ENCODE results near the gene PCBP3.

GRCh38 chr21:45980697-45981096, 337.2 kb downstream of the PCBP3 start:
- TF ChIP-seq, protein P1, sequence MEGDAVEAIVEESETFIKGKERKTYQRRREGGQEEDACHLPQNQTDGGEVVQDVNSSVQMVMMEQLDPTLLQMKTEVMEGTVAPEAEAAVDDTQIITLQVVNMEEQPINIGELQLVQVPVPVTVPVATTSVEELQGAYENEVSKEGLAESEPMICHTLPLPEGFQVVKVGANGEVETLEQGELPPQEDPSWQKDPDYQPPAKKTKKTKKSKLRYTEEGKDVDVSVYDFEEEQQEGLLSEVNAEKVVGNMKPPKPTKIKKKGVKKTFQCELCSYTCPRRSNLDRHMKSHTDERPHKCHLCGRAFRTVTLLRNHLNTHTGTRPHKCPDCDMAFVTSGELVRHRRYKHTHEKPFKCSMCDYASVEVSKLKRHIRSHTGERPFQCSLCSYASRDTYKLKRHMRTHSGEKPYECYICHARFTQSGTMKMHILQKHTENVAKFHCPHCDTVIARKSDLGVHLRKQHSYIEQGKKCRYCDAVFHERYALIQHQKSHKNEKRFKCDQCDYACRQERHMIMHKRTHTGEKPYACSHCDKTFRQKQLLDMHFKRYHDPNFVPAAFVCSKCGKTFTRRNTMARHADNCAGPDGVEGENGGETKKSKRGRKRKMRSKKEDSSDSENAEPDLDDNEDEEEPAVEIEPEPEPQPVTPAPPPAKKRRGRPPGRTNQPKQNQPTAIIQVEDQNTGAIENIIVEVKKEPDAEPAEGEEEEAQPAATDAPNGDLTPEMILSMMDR (IDR thresholded peaks at IDR 0.05): no peak
- no peak for TF ChIP-seq POLR2A (IDR thresholded peaks at IDR 0.05)
